Measurements from ENCODE around the gene AKAP3.

AKAP3 gene

DNA sequence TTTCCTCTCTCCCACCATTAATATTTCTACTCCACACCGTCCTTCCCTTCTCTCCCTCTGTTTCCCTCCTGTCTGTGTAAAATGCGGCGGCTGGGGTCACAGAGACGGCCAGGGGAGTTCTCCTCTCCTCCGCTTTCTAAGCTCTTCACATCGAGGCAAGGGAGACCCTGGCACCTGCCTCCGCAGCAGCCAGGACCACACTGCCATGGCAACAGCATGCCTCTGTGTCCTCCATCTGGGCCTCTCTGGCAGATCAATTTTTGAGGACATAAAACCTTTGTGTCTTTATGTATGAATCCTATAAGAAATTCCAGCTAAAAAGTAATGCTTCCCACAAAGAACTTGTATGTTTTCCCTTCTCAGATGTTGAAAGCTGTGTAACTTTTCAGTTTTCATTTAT lies 45.4 kb downstream of the AKAP3 start:
- in situ Hi-C loops (cut with MboI; ENCODE audit: low sequenced_read_pairs): no loop called here

DNA sequence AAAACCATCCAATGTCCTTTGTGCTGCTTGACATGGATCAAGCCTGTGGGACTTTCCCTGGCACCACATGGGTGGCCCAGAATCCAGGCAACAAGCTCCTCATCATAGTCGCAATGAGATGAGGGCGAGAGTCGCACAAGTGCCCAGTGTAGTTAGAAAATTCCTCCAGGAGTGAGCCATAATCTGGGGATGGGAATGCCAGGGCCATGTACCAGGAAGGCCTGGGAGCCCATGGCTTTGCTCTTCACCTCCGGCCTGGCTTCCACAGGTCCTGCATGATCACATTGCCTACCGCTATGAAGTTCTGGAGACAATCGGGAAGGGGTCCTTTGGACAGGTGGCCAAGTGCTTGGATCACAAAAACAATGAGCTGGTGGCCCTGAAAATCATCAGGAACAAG lies 53.0 kb downstream of the AKAP3 start:
- in situ Hi-C loops (cut with MboI; ENCODE audit: low sequenced_read_pairs): no loop called here

DNA sequence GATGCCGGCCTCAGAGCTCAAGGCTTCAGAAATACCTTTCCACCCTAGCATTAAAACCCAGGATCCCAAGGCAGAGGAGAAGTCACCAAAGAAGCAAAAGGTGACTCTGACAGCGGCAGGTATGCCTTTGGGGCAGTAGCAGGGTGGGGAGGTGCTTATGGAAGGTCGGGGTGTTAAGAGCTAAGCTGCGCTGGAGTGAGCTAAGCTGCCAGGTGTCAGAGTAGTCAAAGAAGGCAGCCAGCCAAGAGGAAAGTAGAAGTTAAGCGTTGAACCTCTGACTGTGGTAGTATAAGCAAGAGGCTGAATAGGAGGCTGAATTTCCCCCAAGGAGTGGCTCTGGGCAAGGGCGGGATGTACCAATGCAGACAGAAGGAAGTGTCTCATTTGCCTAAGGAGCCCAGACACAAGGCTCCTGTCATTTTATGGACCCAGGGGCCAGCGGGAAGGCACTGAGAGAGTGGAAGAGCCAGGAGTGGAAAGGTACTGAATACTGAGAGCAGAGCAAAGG lies 57.6 kb downstream of the AKAP3 start:
- in situ Hi-C loops (cut with MboI; ENCODE audit: low sequenced_read_pairs): no loop called here

DNA sequence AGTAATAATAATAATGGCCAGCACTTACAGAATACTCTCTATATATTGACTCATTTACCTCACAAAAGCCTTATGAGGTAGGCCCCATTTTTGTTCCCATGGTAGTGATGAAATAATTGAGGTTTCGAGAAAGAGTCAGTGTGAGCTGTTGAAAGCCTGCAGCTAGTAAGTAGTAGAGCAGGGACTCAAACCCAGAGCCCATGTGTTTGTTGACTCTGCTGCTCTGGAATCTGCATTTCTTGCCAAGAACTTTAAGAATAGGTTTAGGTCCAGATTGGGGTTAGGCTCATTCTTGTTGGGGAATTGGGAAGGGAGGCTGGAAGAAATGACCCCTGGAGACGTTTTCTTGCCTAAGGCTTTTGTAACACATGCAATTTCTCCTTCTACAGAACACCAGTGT lies 58.9 kb downstream of the AKAP3 start:
- in situ Hi-C loops (cut with MboI; ENCODE audit: low sequenced_read_pairs): no loop called here

DNA sequence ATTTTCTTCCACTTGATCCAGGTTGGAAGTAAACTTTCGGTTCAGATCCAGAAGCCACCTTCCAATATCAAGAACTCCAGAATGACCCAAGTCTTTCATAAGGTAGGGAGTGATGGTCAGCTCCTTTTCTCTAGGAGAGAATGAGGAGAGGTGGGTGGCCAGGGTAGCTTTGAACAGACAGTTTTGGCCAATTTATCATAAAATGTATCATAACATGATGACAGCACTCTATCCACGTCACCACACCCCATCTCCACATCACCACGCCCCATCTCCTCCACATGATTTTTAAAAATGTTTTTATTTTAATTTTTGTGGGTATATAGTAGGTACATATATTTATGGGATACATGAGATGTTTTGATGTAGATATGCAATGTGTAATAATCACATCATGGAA lies 59.9 kb downstream of the AKAP3 start:
- in situ Hi-C loops (cut with MboI; ENCODE audit: low sequenced_read_pairs): no loop called here

DNA sequence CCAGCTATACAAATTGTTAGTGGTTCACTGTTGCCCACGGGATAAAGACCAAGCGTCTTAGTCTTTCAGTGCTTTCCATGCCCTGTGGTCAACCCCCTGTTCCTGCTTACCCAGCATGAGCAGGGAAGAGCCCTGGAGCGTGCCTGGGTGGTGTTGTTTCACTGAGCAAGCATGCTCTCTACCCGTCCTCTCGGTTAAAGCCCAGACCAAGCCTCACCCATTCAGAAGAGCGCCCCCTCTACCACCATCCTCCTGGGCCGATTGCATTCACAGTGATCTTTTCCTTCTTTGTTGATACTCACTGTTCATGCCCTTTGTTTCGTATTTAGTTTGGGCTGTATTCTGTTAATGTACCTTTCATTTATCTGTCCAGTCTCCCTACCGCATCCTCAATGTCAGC lies 61.7 kb downstream of the AKAP3 start:
- in situ Hi-C loops (cut with MboI; ENCODE audit: low sequenced_read_pairs): no loop called here

DNA sequence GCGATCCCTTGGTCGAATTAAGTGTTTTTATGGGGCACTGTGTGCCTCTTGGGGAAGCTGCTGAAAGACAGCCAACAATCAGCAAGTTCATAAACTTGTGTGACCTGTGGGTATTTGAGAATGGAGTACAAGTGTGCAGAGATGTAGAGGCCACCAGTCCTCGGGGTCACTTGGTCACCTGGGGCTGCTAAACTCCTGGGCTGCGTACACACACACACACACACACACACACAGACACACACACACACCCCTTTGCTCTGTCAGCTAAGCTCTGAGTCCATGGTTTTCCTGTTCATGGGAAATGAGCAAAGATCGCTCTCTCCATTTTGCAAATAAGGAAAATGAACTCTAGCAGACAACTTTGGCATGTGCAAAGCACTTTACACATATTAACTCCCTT lies 62.4 kb downstream of the AKAP3 start:
- in situ Hi-C loops (cut with MboI; ENCODE audit: low sequenced_read_pairs): no loop called here

DNA sequence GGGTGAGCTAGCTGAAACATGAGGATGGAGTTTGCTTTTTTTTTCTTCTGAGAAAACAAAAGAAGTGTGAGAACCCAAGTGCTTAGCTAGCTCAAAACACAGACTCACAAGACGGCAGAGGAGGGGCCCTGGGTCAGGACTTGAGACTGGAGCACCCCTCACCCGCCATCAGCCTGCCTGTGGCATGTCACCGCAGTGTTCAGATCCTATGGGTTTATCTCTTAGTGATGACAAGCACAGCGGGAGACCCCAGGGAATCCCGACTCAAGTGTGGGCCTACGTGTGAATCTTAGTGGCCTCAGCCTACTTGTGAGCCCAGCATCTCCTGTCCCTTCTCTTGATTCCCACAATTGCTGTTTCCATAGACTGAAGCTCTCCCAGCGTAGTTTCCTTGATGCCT lies 64.0 kb downstream of the AKAP3 start:
- in situ Hi-C loops (cut with MboI; ENCODE audit: low sequenced_read_pairs): no loop called here

DNA sequence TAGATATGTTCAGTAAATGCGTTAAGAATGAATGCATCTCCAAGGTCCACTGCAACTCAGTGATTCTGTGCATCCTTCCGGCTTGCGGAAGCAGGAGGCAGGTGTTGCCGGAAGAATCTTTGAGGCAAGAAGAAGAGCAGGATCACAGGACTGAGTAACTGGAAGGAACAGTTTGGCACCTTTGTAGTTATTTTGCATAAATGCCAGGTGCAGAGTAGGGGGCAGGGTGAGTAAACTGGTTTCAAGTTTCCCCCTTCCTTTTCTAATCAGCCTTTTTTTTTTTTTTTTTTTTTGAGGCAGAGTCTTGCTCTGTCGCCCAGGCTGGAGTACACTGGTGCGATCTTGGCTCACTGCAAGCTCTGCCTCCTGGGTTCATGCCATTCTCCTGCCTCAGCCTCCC lies 64.6 kb downstream of the AKAP3 start:
- in situ Hi-C loops (cut with MboI; ENCODE audit: low sequenced_read_pairs): no loop called here

DNA sequence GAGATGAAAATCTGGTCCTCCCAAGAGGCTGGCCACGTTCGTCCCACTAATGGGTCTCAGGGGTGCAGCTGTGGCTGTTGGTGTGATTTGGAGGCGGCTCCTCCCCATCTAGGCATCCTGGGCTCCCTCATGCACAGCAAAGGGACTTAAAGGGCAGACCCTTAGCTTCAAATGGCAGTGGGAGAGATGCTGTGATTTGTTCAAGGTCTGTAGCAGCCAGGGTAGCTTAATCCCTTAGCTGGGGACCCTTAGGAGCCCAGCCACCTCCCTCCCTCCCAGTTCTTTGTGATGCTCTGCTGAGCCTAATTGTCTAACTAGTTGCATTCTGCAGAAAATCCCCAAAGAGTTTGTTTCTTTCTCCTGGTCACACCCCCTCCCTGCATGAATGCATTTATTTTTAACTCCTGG lies 68.6 kb downstream of the AKAP3 start:
- in situ Hi-C loops (cut with MboI; ENCODE audit: low sequenced_read_pairs): no loop called here

DNA sequence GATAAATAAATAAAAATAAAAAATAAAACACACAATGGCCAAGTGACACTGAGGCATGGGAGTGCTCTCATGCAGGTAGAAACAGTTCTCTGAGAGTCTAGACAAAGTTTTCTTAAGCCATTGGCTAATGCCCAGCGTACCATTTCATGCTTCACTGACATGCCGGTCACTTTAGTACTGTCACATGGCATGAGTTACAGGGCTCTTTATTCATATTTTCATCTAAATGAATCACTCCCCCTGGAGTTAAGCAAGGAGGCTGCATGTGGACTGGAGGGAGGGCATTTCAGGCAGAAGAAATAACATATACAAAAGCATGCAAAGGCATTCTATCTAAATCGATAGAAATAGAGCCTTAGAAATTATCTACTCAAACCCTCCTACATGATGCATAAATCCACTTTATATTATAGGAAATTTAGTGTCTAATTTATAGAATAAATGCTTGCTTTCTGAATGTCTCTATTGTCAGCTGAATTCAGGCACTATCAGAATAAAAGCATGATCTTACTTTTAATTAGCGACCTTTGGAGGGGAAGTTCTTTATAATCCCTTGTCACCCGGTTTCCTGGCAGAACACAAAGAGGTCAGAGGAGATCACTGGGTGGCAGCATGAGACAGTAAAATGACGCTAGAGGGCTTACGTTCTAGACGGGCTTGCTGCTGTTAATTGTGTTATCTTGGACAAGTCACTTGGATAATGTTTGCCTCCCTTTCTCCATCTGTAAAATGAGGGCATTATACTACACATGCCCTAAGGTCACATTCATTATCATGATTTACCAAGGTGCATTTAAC lies 69.3 kb downstream of the AKAP3 start:
- in situ Hi-C loops (cut with MboI; ENCODE audit: low sequenced_read_pairs): no loop called here

DNA sequence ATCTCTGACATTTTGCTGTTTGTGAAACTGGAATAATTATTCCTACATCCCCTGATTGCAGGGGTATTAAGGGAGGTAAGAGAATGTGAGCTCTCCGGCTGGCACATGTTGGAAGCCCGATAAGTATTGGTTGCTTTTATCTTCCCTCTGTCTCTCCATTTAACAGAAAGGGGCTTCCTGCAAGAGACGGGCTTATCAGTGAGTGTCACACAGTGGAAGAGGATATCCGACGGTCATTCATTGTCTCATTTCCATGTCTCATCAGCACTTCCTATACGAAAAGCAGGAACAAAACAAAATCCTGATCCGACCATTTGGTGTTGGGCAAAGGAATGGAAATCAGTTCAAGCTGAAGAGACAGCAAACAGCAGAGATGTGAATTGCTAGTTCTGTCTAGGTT lies 76.2 kb downstream of the AKAP3 start:
- in situ Hi-C loops (cut with MboI; ENCODE audit: low sequenced_read_pairs): no loop called here

DNA sequence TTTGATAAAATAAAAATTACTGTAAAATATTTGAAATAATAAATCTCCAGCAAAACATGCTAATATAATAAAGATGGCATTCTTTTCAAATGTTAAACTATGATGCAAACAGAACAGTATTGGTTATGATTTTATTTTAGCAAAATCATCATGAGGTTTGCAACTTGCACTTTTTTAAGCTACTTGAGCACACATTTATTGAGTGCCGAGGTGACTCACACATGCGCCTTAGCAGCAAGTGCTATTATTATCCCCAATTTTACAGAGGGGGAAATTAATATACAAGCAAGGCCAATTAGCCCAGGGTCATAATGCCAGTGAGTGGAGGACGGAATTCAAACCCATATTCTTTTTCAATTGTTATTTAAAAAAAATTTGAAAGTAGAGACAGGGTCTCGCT lies 79.6 kb downstream of the AKAP3 start:
- in situ Hi-C loops (cut with MboI; ENCODE audit: low sequenced_read_pairs): no loop called here

DNA sequence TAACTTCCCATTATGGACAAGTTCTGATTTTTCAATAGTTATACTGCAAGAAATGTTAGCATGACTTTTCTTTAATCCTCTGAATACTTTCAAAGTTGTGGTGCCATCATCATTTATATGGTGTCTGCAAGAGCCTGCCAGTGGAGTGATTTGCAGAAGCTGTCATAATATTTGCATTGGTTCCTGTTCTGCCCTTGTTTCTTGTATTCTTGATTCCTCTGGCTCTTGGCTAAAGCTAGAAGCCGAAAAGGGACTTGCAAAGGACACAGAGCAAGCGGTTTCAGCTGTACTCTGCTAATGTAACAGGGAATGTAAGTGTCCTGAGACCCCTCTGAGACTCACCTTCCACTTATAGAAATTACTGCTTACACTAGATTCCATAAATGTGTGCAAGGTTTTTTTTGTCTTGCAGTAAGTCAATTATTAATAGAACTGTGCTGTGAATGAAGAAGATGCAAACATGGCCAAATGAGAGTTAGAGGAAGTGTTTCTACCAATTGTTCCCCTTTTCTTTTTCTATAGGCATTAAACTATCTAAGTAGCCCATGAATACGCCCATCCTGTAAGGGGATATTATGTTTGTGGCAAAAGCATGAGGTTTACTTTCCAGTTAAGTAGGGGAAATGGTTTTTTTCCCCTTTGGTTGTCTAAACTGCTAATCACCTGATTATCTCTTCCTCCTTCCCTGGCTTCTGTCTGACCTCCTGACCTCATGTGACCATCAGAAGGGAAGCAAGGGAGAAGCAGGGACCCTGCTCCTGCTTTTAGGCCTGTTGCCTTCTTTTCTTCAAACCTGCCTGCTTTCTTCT lies 81.6 kb downstream of the AKAP3 start:
- in situ Hi-C loops (cut with MboI; ENCODE audit: low sequenced_read_pairs): no loop called here

DNA sequence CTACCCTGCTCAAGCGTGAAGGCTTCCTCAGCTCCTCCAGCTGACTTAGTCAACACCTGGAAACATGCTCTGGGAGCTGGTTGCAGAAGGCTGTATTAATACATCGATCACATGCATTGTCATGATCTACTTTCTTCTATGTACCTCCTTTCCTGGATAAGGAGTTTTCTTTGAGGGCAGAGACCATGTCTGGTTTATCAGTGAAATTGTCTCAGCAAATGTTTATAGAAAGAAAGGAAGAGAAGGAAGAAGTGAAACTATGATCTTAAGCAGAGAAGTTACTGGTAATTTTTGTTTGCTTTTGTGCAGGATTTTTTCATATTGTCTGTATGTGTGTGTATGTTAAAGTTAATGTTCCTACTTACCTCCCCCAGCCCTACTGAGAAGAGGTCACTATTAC lies 82.4 kb downstream of the AKAP3 start:
- in situ Hi-C loops (cut with MboI; ENCODE audit: low sequenced_read_pairs): no loop called here

Data from HL-60/S4 treated with retinoic acid at 250 ng/mL for 4 days and 3 days (cell line).